RCC 7860 (cell line): ENCODE measurements around the gene TRIP12.
"Not testable (repeated sequence)": the region's sequence is repeated elsewhere in the genome, so short reads cannot be mapped to it uniquely, and the experiment has no call there.

ENCODE experiments used
- DNase-seq: peaks from one replicate; pipeline ENCODE4 v3.0.0-alpha.2; 2015; ENCODE audit warnings: low spot score
- FAIRE-seq: peaks from 2 replicates; lab custom pipeline; 2012; peaks lifted over from hg19 to GRCh38; lab: Jason Lieb, UNC

TRIP12 gene

GRCh38 chr2:229921101-229921891, 513 bp downstream of the TRIP12 start:
- DNase-seq (peak; percentile 45), FAIRE-seq (no peak)

GRCh38 chr2:229920011-229920641, 1.7 kb downstream of the TRIP12 start:
- FAIRE-seq = no peak
- no peak for DNase-seq

- DNase-seq (no peak), FAIRE-seq (no peak)
Observed at GRCh38 chr2:229917793-229918192, 4.0 kb downstream of the TRIP12 start.

- FAIRE-seq (no peak), DNase-seq (no peak)
Observed at GRCh38 chr2:229914171-229914570, 7.6 kb downstream of the TRIP12 start.

GRCh38 chr2:229910832-229911412, 10.9 kb downstream of the TRIP12 start:
- DNase-seq (no peak), FAIRE-seq (no peak)

- FAIRE-seq = peak; percentile 10
- no peak for DNase-seq
Observed at GRCh38 chr2:229910147-229910831, 11.5 kb downstream of the TRIP12 start.

GRCh38 chr2:229909090-229909489, 12.7 kb downstream of the TRIP12 start:
- FAIRE-seq (no peak), DNase-seq (no peak)

- no peak for FAIRE-seq
- DNase-seq = no peak
Observed at GRCh38 chr2:229905601-229906000, 16.2 kb downstream of the TRIP12 start.

GRCh38 chr2:229903037-229903436, 18.8 kb downstream of the TRIP12 start:
- DNase-seq (no peak), FAIRE-seq (no peak)

GRCh38 chr2:229901819-229902218, 20.0 kb downstream of the TRIP12 start:
- FAIRE-seq (peak; percentile 63), DNase-seq (peak; percentile 50)

- not testable (repeated sequence) for DNase-seq, FAIRE-seq
Observed at GRCh38 chr2:229900514-229900913, 21.3 kb downstream of the TRIP12 start.

- no peak for FAIRE-seq
- DNase-seq = no peak
Observed at GRCh38 chr2:229900012-229900411, 21.8 kb downstream of the TRIP12 start.

GRCh38 chr2:229899604-229900003, 22.2 kb downstream of the TRIP12 start:
- DNase-seq = no peak
- no peak for FAIRE-seq

GRCh38 chr2:229896857-229897256, 25.0 kb downstream of the TRIP12 start:
- no peak for DNase-seq
- FAIRE-seq = no peak

GRCh38 chr2:229889023-229889422, 32.8 kb downstream of the TRIP12 start:
- no peak for DNase-seq
- FAIRE-seq = no peak

GRCh38 chr2:229888031-229888430, 33.8 kb downstream of the TRIP12 start:
- DNase-seq (no peak), FAIRE-seq (peak; percentile 52)

GRCh38 chr2:229887441-229887840, 34.4 kb downstream of the TRIP12 start:
- no peak for DNase-seq
- FAIRE-seq = no peak

GRCh38 chr2:229884775-229885699, 36.8 kb downstream of the TRIP12 start:
- DNase-seq (no peak), FAIRE-seq (no peak)

- DNase-seq (no peak), FAIRE-seq (no peak)
Observed at GRCh38 chr2:229882583-229882982, 39.2 kb downstream of the TRIP12 start.

- FAIRE-seq = no peak
- DNase-seq = no peak
Observed at GRCh38 chr2:229880892-229881586, 40.8 kb downstream of the TRIP12 start.
